Measurements from ENCODE around the gene RCAN1.
"Not testable (repeated sequence)": the region's sequence is repeated elsewhere in the genome, so short reads cannot be mapped to it uniquely, and the experiment has no call there.

RCAN1 gene

DNA sequence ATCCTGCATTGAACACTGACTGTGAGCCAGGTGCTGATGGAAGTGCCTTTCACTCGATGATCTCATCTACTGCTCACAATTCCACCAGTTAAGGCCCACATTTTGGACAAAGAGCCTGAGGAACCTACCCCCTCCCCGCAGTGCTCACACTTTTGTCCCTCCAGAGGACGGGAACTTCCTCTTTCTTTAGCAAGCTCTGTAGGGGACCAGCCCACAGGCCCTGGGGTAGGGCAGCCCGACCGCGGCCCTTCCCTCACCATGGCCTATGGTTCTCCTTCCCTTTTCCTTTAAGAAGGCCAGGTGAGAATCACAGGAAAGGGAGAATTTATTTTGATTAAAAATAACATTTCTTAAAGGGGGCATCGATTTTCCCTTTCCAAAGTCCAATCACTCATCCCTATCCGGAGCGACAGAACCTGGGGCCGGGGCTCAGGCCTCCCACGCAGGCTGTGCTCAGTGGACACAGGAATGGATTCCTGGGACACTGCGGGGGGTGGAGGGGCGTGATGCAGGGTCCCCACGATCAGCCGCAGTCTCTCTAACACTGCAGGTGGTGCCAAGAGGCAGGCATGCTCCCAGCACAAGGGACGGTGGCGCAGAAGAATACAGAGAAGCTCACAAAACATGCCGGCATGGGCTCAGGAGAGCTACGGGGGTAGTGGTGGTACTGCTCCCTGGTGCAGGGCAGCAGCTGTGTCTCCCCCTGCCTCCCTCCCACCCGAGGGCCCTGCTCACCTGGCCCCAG lies 94.0 kb downstream of the RCAN1 start:
- in situ Hi-C loops (cut with MboI; ENCODE audit: low sequenced_read_pairs): no loop called here

- in situ Hi-C loops (cut with MboI; ENCODE audit: low sequenced_read_pairs): no loop called here
Observed at GRCh38 chr21:34520281-34520680, 94.6 kb downstream of the RCAN1 start.

DNA sequence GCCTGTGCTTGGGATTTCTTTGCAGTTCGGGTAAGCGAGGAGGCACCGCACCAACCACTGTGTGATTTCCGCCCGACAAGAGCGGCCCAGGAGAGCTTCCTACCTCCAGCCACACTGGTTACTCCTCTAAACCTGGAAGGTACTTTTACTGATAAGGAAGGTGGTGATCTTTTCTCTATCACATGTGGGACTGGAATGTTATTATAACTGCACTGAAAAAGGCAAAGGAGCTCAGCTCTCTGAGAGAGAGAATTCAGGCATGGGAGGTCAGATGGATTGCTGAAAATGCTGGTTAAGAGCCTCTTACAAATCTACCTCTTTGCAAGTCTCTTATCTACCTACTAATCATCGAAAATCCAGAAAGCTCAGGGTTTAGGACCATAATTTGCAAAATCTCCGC lies 95.2 kb downstream of the RCAN1 start:
- in situ Hi-C loops (cut with MboI; ENCODE audit: low sequenced_read_pairs): no loop called here

- in situ Hi-C loops (cut with MboI; ENCODE audit: low sequenced_read_pairs): no loop called here
Observed at GRCh38 chr21:34519016-34519415, 95.9 kb downstream of the RCAN1 start.

DNA sequence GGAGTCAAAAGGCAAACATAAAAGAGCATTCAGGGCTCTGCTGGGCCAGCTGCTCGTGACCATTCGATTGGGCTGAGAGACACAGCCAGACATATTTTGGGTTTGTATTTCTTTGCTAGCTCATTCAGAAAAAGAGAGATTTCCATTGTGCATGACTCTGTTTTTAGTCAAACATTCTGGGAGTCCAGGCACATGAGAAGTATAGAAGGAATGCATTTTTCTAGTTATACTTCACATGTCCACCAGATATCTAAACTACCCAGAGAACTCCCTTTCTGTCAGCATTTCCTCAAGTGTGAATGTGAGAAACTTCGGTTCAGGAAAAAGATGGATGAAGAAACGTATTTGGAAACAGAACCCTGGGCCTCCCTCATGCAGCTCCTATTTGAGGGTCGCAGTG lies 96.6 kb downstream of the RCAN1 start:
- in situ Hi-C loops (cut with MboI; ENCODE audit: low sequenced_read_pairs): no loop called here

DNA sequence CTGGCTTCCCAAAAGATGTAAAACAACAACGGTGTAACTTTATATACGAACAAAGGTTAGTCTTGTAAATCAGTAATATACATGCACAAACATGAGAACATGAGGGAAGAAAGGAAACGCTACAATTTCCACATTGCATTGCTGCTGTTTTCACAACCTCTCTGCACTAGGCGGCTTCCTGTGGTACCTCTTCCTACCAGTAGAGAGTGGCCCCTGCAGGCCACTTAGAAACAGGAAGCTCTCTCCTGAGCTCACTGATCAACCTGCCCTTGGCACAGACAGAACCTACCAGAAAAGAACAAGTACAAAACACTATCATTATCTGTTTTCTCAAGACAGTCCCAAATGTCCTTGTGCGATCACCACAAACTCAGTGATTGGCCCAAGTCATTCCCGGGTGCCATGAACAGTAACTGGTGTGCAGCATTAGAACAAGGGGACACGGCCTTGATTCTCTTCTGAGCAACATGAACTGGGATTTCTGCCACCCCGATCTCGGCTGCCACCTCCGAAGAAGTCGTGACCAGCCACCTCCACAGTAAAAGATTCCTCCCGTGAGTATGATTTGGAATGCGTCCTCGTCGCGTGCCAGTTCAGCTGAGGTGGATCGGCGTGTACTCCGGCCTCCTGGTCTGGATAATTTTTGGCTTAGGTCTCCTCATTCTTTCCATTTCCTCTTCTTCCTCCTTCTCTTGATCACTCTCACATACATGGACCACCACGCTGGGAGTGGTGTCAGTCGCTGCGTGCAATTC lies 97.2 kb downstream of the RCAN1 start:
- in situ Hi-C loops (cut with MboI; ENCODE audit: low sequenced_read_pairs): no loop called here

GRCh38 chr21:34517039-34517438 lies 97.9 kb downstream of the RCAN1 start:
- in situ Hi-C loops (cut with MboI; ENCODE audit: low sequenced_read_pairs): no loop called here

DNA sequence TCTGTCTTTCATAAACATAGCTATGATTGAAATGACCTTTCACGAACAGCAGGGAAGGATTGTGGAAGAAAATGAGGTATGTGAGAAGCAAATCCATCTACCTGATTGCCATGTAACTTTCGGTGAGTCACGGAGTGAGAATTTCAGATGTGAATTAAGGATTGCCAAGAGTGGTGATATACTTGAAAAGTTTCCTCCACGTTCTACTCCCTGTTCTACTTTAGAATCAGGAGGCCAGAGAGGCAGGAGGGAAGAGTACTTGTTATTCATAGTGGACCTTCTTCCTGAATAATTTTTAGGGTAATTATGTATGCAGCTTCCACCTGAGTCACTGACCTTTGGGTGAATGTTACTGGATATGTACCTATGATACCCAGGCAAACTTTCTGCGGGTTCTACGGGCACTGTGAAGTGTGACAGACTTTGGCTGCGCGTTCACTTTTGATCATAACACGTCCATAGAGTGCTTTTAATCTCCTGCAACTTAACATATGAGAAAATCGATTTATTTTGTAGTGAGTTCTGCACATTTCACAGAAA lies 100.3 kb downstream of the RCAN1 start:
- in situ Hi-C loops (cut with MboI; ENCODE audit: low sequenced_read_pairs): no loop called here

DNA sequence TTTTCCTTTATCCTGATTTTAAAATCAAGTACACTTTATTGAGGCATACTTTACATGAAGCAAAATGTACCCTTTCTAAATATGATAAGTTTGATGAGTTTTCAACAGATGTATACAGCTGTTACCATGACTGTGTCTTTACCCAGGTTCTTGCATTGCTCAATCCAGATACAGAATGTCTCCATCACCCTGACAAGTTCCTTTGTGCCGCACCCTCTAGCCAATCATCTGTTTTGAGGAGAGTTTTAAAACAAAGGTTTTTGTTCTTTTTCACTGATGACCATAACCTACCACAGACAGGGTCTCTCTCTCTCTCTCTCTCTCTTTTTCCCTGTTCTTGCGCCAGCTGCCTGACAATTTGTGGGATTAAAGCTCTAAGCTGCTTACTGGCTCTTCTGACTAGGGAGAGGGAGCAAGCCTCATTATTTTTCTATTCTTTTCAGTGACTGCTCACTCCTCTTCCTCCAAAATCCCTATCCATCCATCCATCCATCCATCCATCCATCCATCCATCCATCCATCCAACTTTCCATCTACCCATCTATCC lies 101.7 kb downstream of the RCAN1 start:
- in situ Hi-C loops (cut with MboI; ENCODE audit: low sequenced_read_pairs): no loop called here

- in situ Hi-C loops (cut with MboI; ENCODE audit: low sequenced_read_pairs): no loop called here
Observed at GRCh38 chr21:34511787-34512455, 103.0 kb downstream of the RCAN1 start, which contains the start of gene KCNE1. KCNE1 (minus strand) TSS chr21:34512210; CDS start chr21:34449634, 62,576 bp downstream.

- in situ Hi-C loops (cut with MboI; ENCODE audit: low sequenced_read_pairs): no loop called here
Observed at GRCh38 chr21:34511181-34511580, 103.7 kb downstream of the RCAN1 start.

GRCh38 chr21:34510148-34511142 lies 104.5 kb downstream of the RCAN1 start:
- in situ Hi-C loops (cut with MboI; ENCODE audit: low sequenced_read_pairs): no loop called here

DNA sequence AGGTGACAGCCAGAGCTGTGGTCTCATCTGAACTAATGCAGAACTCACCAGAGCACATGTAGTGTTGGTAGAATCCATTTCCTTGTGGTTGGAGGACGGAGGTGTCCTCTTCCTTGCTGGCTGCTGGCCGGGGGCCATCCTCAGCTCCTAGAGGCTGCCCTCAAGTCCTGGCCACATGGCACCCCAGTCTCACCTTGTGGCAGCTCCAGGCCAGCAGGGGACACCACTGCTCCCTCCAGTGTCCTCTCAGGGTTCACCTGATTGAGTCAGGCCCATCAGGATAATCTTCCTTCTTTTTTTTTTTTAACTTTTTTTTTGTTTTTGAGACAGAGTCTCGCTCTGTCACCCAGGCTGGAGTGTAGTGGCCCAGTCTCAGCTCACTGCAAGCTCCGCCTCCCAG lies 105.8 kb downstream of the RCAN1 start:
- in situ Hi-C loops (cut with MboI; ENCODE audit: low sequenced_read_pairs): no loop called here

GRCh38 chr21:34504595-34504994 lies 110.3 kb downstream of the RCAN1 start:
- in situ Hi-C loops (cut with MboI; ENCODE audit: low sequenced_read_pairs): no loop called here

GRCh38 chr21:34502480-34503106 lies 112.3 kb downstream of the RCAN1 start:
- in situ Hi-C loops (cut with MboI; ENCODE audit: low sequenced_read_pairs): no loop called here

DNA sequence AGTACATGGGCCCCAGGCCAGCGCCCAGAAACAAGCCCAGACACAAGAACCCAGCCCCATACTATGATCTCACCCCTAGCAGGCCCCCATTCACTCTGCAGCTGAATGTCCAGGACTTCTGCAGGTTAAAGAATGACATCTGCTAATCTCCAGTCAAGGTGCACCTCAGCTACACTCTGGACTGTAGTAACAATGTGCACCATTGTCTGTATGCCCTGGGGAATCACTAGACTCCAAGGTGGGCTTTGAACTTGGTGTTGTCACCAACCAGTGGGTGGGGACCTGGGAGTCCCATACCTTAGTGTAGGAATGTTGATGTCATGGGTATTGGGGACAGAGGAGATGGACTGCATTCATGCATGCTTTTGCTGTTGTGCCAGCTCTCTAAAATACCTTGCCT lies 113.2 kb downstream of the RCAN1 start:
- in situ Hi-C loops (cut with MboI; ENCODE audit: low sequenced_read_pairs): no loop called here

GRCh38 chr21:34500191-34500590 lies 114.7 kb downstream of the RCAN1 start:
- in situ Hi-C loops (cut with MboI; ENCODE audit: low sequenced_read_pairs): no loop called here

GRCh38 chr21:34499116-34499515 lies 115.8 kb downstream of the RCAN1 start:
- in situ Hi-C loops (cut with MboI; ENCODE audit: low sequenced_read_pairs): no loop called here

GRCh38 chr21:34498623-34499022 lies 116.3 kb downstream of the RCAN1 start:
- in situ Hi-C loops (cut with MboI; ENCODE audit: low sequenced_read_pairs): no loop called here

- in situ Hi-C loops (cut with MboI; ENCODE audit: low sequenced_read_pairs): not testable (repeated sequence)
Observed at GRCh38 chr21:34483854-34484253, 131.1 kb downstream of the RCAN1 start.

Data from HL-60/S4 treated with retinoic acid at 250 ng/mL for 4 days and 3 days (cell line).